ENCODE results near the gene LAPTM5. TPM values are rescaled to one million over a fixed set of nuclear protein-coding genes. Genes with fewer than 3 reads are reported as not detected.

Gene LAPTM5
- total and polyA plus RNA-seq, 5 donors from 2014 or later = 552 to 687 (median 589) TPM

DNA sequence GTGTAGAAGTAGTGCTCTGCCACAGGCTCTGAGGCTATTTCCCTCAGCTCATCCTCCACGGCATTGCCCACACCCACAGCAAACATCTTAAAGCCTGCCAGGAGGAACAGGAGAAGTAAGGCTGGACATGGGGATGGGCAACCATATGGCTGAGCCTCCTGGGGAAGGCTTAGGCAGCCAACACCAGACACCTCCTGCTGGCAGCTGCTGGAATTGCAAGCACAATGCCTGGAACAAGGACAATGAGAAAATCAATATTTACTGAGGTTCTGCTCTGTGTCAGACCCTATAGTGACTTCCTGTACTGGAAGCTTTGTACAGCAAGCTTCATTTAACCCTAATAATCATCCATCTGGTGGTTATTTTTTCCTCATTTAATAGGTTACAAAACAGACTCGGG is 42.4 kb downstream of the LAPTM5 start:
- Mint-ChIP-seq H3K27ac (no peak overlapping the region), H3K4me1 (peaks cover 0 to 16% (median 10%) of the 10 kb centered on the region in 4 donors), H3K36me3 (no peaks in the 10 kb centered on the region), H3K9me3 (peaks cover 0 to 5% (median 0%) of the 10 kb centered on the region in 7 donors), H3K27me3 (peaks cover 10% of the 10 kb centered on the region), H3K4me3 (peak overlapping the region in 1 of 4 donors; percentile 15)
- DNase-seq = no peak
- Histone ChIP-seq H3K27me3 (ENCODE audit: control insufficient read depth, insufficient read depth, low read length) (no peaks in the 10 kb centered on the region), H3K4me1 (ENCODE audit: control insufficient read depth, insufficient read depth, low read length, poor library complexity, severe bottlenecking) (peaks cover 15% of the 10 kb centered on the region), H3K36me3 (ENCODE audit: control insufficient read depth, insufficient read depth, low read length) (no peaks in the 10 kb centered on the region), H3K27ac (ENCODE audit: insufficient read depth, low read length, poor library complexity, severe bottlenecking) (no peak overlapping the region), H3K9me3 (ENCODE audit: control insufficient read depth in 2 of 2, low read length in 2 of 2) (peaks cover 0 to 9% of the 10 kb centered on the region in 2 experiments), H3K4me3 (ENCODE audit: low read depth, low read length) (no peak overlapping the region)
- no peak for ATAC-seq (ENCODE audit: low read depth in 2 of 2)

- ATAC-seq (ENCODE audit: low read depth in 2 of 2) = no peak
- Histone ChIP-seq H3K4me3 (ENCODE audit: low read depth, low read length) (no peak overlapping the region), H3K36me3 (ENCODE audit: control insufficient read depth, insufficient read depth, low read length) (no peaks in the 10 kb centered on the region), H3K27ac (ENCODE audit: insufficient read depth, low read length, poor library complexity, severe bottlenecking) (no peak overlapping the region), H3K27me3 (ENCODE audit: control insufficient read depth, insufficient read depth, low read length) (no peaks in the 10 kb centered on the region), H3K4me1 (ENCODE audit: control insufficient read depth, insufficient read depth, low read length, poor library complexity, severe bottlenecking) (peaks cover 13% of the 10 kb centered on the region), H3K9me3 (ENCODE audit: control insufficient read depth in 2 of 2, low read length in 2 of 2) (peaks cover 0 to 9% of the 10 kb centered on the region in 2 experiments)
- Mint-ChIP-seq H3K4me3 (peak overlapping the region in 1 of 4 donors; percentile 60), H3K36me3 (no peaks in the 10 kb centered on the region), H3K4me1 (peaks cover 0 to 10% (median 8%) of the 10 kb centered on the region in 4 donors), H3K9me3 (peaks cover 0 to 5% (median 0%) of the 10 kb centered on the region in 7 donors), H3K27ac (peak overlapping the region in 1 of 3 donors; percentile 45), H3K27me3 (peaks cover 10% of the 10 kb centered on the region)
- no peak for DNase-seq
Observed at GRCh38 chr1:30714536-30715090, 43.0 kb downstream of the LAPTM5 start.

- Mint-ChIP-seq H3K4me1 (peaks cover 0 to 7% (median 6%) of the 10 kb centered on the region in 4 donors), H3K27me3 (peaks cover 13% of the 10 kb centered on the region), H3K4me3 (no peak overlapping the region), H3K27ac (no peak overlapping the region), H3K36me3 (no peaks in the 10 kb centered on the region), H3K9me3 (peaks cover 0 to 5% (median 0%) of the 10 kb centered on the region in 7 donors)
- DNase-seq (no peak), ATAC-seq (ENCODE audit: low read depth in 2 of 2) (no peak)
- Histone ChIP-seq H3K4me3 (ENCODE audit: low read depth, low read length) (no peak overlapping the region), H3K36me3 (ENCODE audit: control insufficient read depth, insufficient read depth, low read length) (no peaks in the 10 kb centered on the region), H3K27ac (ENCODE audit: insufficient read depth, low read length, poor library complexity, severe bottlenecking) (no peak overlapping the region), H3K27me3 (ENCODE audit: control insufficient read depth, insufficient read depth, low read length) (no peaks in the 10 kb centered on the region), H3K4me1 (ENCODE audit: control insufficient read depth, insufficient read depth, low read length, poor library complexity, severe bottlenecking) (peaks cover 7% of the 10 kb centered on the region), H3K9me3 (ENCODE audit: control insufficient read depth in 2 of 2, low read length in 2 of 2) (peaks cover 0 to 9% of the 10 kb centered on the region in 2 experiments)
Observed at GRCh38 chr1:30714025-30714424, 43.5 kb downstream of the LAPTM5 start.

- Mint-ChIP-seq H3K4me1 (peaks cover 0 to 7% (median 6%) of the 10 kb centered on the region in 4 donors), H3K27ac (no peak overlapping the region)
- no peak for DNase-seq
Observed at GRCh38 chr1:30713311-30713710, 44.3 kb downstream of the LAPTM5 start.

DNA sequence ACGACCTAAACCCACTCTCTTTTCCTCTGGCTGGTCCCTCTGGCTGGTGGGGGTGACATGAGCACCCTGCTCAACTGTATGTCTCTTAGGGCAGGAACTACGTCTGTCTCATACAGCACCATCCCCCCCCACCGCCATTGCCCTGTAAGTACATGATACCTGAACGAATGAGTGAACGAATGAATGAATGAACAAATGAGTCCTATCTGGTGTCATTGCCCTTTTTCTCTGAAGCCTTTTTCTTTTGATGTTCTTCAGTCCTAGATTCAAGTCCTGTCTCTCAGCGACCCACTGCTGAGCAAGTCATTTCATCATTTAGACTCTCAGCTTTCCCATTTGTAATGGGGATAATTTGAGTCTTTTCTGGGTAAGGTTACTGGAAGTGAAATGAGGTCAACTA is 45.0 kb downstream of the LAPTM5 start:
- H3K27me3 ChIP-seq (ENCODE audit: control insufficient read depth, insufficient read depth, low read length) = peaks cover 2% of the 10 kb centered on the region
- H3K4me3 ChIP-seq (ENCODE audit: low read depth, low read length) = no peak overlapping the region
- no peaks in the 10 kb centered on the region for H3K36me3 ChIP-seq (ENCODE audit: control insufficient read depth, insufficient read depth, low read length)
- Mint-ChIP-seq H3K27me3 (peaks cover 18% of the 10 kb centered on the region), H3K27ac (no peak overlapping the region), H3K4me3 (no peak overlapping the region), H3K4me1 (peaks cover 0 to 5% (median 1%) of the 10 kb centered on the region in 4 donors), H3K36me3 (no peaks in the 10 kb centered on the region), H3K9me3 (peaks cover 0 to 5% (median 0%) of the 10 kb centered on the region in 7 donors)
- peaks cover under 1% of the 10 kb centered on the region for H3K4me1 ChIP-seq (ENCODE audit: control insufficient read depth, insufficient read depth, low read length, poor library complexity, severe bottlenecking)
- H3K27ac ChIP-seq (ENCODE audit: insufficient read depth, low read length, poor library complexity, severe bottlenecking) = no peak overlapping the region
- ATAC-seq (ENCODE audit: low read depth in 2 of 2) (no peak), DNase-seq (no peak)
- peaks cover 0 to 9% of the 10 kb centered on the region in 2 experiments for H3K9me3 ChIP-seq (ENCODE audit: control insufficient read depth in 2 of 2, low read length in 2 of 2)

More at GRCh38 chr1:30713311-30713710, 44.3 kb downstream of the LAPTM5 start:
- Histone ChIP-seq H3K27me3 (ENCODE audit: control insufficient read depth, insufficient read depth, low read length) (peaks cover 2% of the 10 kb centered on the region), H3K4me1 (ENCODE audit: control insufficient read depth, insufficient read depth, low read length, poor library complexity, severe bottlenecking) (peaks cover 4% of the 10 kb centered on the region), H3K9me3 (ENCODE audit: control insufficient read depth in 2 of 2, low read length in 2 of 2) (peaks cover 0 to 9% of the 10 kb centered on the region in 2 experiments), H3K4me3 (ENCODE audit: low read depth, low read length) (no peak overlapping the region), H3K27ac (ENCODE audit: insufficient read depth, low read length, poor library complexity, severe bottlenecking) (no peak overlapping the region), H3K36me3 (ENCODE audit: control insufficient read depth, insufficient read depth, low read length) (no peaks in the 10 kb centered on the region)
- no peak overlapping the region for H3K4me3 Mint-ChIP-seq
- ATAC-seq (ENCODE audit: low read depth in 2 of 2) = no peak
- H3K27me3 Mint-ChIP-seq = peaks cover 18% of the 10 kb centered on the region
- H3K36me3 Mint-ChIP-seq = no peaks in the 10 kb centered on the region
- H3K9me3 Mint-ChIP-seq = peaks cover 0 to 5% (median 0%) of the 10 kb centered on the region in 7 donors

GRCh38 chr1:30710407-30710806 is 47.2 kb downstream of the LAPTM5 start:
- peaks cover 2% of the 10 kb centered on the region for H3K27me3 ChIP-seq (ENCODE audit: control insufficient read depth, insufficient read depth, low read length)
- no peak for ATAC-seq (ENCODE audit: low read depth in 2 of 2)
- Mint-ChIP-seq H3K9me3 (peaks cover 0 to 2% (median 0%) of the 10 kb centered on the region in 7 donors), H3K4me1 (no peaks in the 10 kb centered on the region), H3K27me3 (peaks cover 22% of the 10 kb centered on the region), H3K36me3 (no peaks in the 10 kb centered on the region), H3K27ac (no peak overlapping the region), H3K4me3 (no peak overlapping the region)
- H3K4me3 ChIP-seq (ENCODE audit: low read depth, low read length) = no peak overlapping the region
- no peaks in the 10 kb centered on the region for H3K4me1 ChIP-seq (ENCODE audit: control insufficient read depth, insufficient read depth, low read length, poor library complexity, severe bottlenecking)
- peaks cover 0 to 3% of the 10 kb centered on the region in 2 experiments for H3K9me3 ChIP-seq (ENCODE audit: control insufficient read depth in 2 of 2, low read length in 2 of 2)
- no peak overlapping the region for H3K27ac ChIP-seq (ENCODE audit: insufficient read depth, low read length, poor library complexity, severe bottlenecking)
- no peaks in the 10 kb centered on the region for H3K36me3 ChIP-seq (ENCODE audit: control insufficient read depth, insufficient read depth, low read length)
- DNase-seq = no peak

- H3K27me3 Mint-ChIP-seq = peaks cover 22% of the 10 kb centered on the region
- no peak for ATAC-seq (ENCODE audit: low read depth in 2 of 2)
- H3K27me3 ChIP-seq (ENCODE audit: control insufficient read depth, insufficient read depth, low read length) = peaks cover 2% of the 10 kb centered on the region
- no peak overlapping the region for H3K4me3 Mint-ChIP-seq
- no peak overlapping the region for H3K4me3 ChIP-seq (ENCODE audit: low read depth, low read length)
- no peaks in the 10 kb centered on the region for H3K4me1 Mint-ChIP-seq
- H3K27ac Mint-ChIP-seq = no peak overlapping the region
- DNase-seq = no peak
- H3K9me3 Mint-ChIP-seq = no peaks in the 10 kb centered on the region
- H3K4me1 ChIP-seq (ENCODE audit: control insufficient read depth, insufficient read depth, low read length, poor library complexity, severe bottlenecking) = no peaks in the 10 kb centered on the region
- H3K36me3 Mint-ChIP-seq = no peaks in the 10 kb centered on the region
- no peaks in the 10 kb centered on the region for H3K36me3 ChIP-seq (ENCODE audit: control insufficient read depth, insufficient read depth, low read length)
- no peaks in the 10 kb centered on the region for H3K9me3 ChIP-seq (ENCODE audit: control insufficient read depth in 2 of 2, low read length in 2 of 2)
- no peak overlapping the region for H3K27ac ChIP-seq (ENCODE audit: insufficient read depth, low read length, poor library complexity, severe bottlenecking)
Observed at GRCh38 chr1:30708361-30708728, 49.2 kb downstream of the LAPTM5 start.
